A549 (cell line): ENCODE results near the gene ERCC5. TPM values are rescaled to one million over a fixed set of nuclear protein-coding genes. Genes with fewer than 3 reads are reported as not detected.

Source experiments
- BHLHE40 ChIP-seq: IDR thresholded peaks from 2 replicates; pipeline ENCODE4 v1.6.1; 2012; ENCODE audit warnings: low read depth, low read length, inconsistent platforms
- CBX2 ChIP-seq: fragments of 200-600 bp; sonication (generic); IDR thresholded peaks from 2 replicates; pipeline ENCODE4 v1.6.1; 2016; ENCODE audit warnings: low read depth, mild to moderate bottlenecking, borderline replicate concordance
- CBX8 ChIP-seq: fragments of 200-600 bp; sonication (generic); IDR thresholded peaks from 2 replicates; pipeline ENCODE4 v1.6.1; 2016
- CEBPB ChIP-seq, 2 experiments: fragments of >200 bp in 1 of 2; sonication (Bioruptor Twin) in 1 of 2; formaldehyde crosslinking in 1 of 2; IDR thresholded peaks; 2 replicates each; pipeline ENCODE4 v1.6.1; 2012 to 2016
- CHD2 ChIP-seq: fragments of 150-350 bp; IDR thresholded peaks from 2 replicates; pipeline ENCODE4 v1.6.1; 2014; ENCODE audit warnings: low read length; ENCODE audit not compliant: partially characterized antibody
- E2F6 ChIP-seq: IDR thresholded peaks from 2 replicates; pipeline ENCODE4 v1.6.1; 2012; ENCODE audit warnings: low read depth, borderline replicate concordance
- EHF ChIP-seq: fragments of 250-450 bp; sonication (Bioruptor Pico); IDR thresholded peaks from 2 replicates; pipeline ENCODE4 v1.5.0; 2020; ENCODE audit warnings: mild to moderate bottlenecking
- ELK1 ChIP-seq: fragments of 150-350 bp; IDR thresholded peaks from 2 replicates; pipeline ENCODE4 v1.6.1; 2014; ENCODE audit warnings: low read depth, mild to moderate bottlenecking, low read length
- EP300 ChIP-seq, 2 experiments: fragments of >200 bp; sonication (Bioruptor Twin); formaldehyde crosslinking; IDR thresholded peaks; 2 replicates in 1 of 2; 3 replicates in 1 of 2; pipeline ENCODE4 v1.6.1; 2016 to 2017
- ESRRA ChIP-seq: fragments of 150-350 bp; IDR thresholded peaks from 2 replicates; pipeline ENCODE4 v1.6.1; 2014; ENCODE audit warnings: mild to moderate bottlenecking, low read length, borderline replicate concordance
- FOSB ChIP-seq: fragments of 250-450 bp; sonication (Bioruptor Pico); IDR thresholded peaks from 2 replicates; pipeline ENCODE4 v1.5.0; 2020; ENCODE audit warnings: mild to moderate bottlenecking, moderate library complexity
- FOSL2 ChIP-seq, 2 experiments: fragments of 450-650 bp in 1 of 2; fragments of >200 bp in 1 of 2; sonication (Bioruptor Twin) in 1 of 2; formaldehyde crosslinking; IDR thresholded peaks; 2 replicates each; pipeline versions ENCODE4 v1.5.0 to v1.6.1; 2016 to 2020; ENCODE audit warnings: mild to moderate bottlenecking in 1 of 2, moderate library complexity in 1 of 2
- GATA3 ChIP-seq: IDR thresholded peaks from 2 replicates; pipeline ENCODE4 v1.6.1; 2012; ENCODE audit warnings: borderline replicate concordance
- HMGXB4 ChIP-seq: fragments of 250-450 bp; sonication (Bioruptor Pico); IDR thresholded peaks from 2 replicates; pipeline ENCODE4 v1.5.0; 2021; ENCODE audit warnings: mild to moderate bottlenecking, moderate library complexity, borderline replicate concordance
- HOXA7 ChIP-seq: fragments of 250-450 bp; sonication (Bioruptor Pico); IDR thresholded peaks from 2 replicates; pipeline ENCODE4 v1.5.0; 2020; ENCODE audit warnings: mild to moderate bottlenecking, moderate library complexity
- HOXB13 ChIP-seq: fragments of 250-450 bp; sonication (Bioruptor Pico); IDR thresholded peaks from 2 replicates; pipeline ENCODE4 v1.5.0; 2020; ENCODE audit warnings: low read depth, mild to moderate bottlenecking, moderate library complexity
- JUN ChIP-seq, 2 experiments: fragments of >200 bp; sonication (Bioruptor Twin); formaldehyde crosslinking; IDR thresholded peaks; 2 replicates in 1 of 2; 3 replicates in 1 of 2; pipeline ENCODE4 v1.6.1; 2016 to 2017
- KDM1A ChIP-seq: fragments of 200-600 bp; sonication (generic); IDR thresholded peaks from 2 replicates; pipeline ENCODE4 v1.6.1; 2016; ENCODE audit warnings: low read depth, mild to moderate bottlenecking
- MAFK ChIP-seq: fragments of 450-650 bp; IDR thresholded peaks from 2 replicates; pipeline ENCODE4 v1.6.1; 2014; ENCODE audit not compliant: partially characterized antibody
- MAZ ChIP-seq: fragments of 150-350 bp; IDR thresholded peaks from 2 replicates; pipeline ENCODE4 v1.6.1; 2014; ENCODE audit warnings: antibody characterized with exemption, low read depth, low read length, borderline replicate concordance
- MYC ChIP-seq: IDR thresholded peaks from 2 replicates; pipeline ENCODE4 v1.6.1; 2012; ENCODE audit warnings: mild to moderate bottlenecking, inconsistent platforms, low read length, improper control_type of control experiment, borderline replicate concordance
- NFE2L2 ChIP-seq: fragments of 150-350 bp; conservative IDR thresholded peaks from 2 replicates; pipeline ENCODE4 v1.6.1; 2014; ENCODE audit warnings: low read length
- NPAS2 ChIP-seq: fragments of 250-450 bp; sonication (Bioruptor Pico); IDR thresholded peaks from 2 replicates; pipeline ENCODE4 v1.8.0; 2022; ENCODE audit warnings: mild to moderate bottlenecking, moderate library complexity, borderline replicate concordance
- NR3C1 ChIP-seq: fragments of >200 bp; sonication (Bioruptor Twin); formaldehyde crosslinking; IDR thresholded peaks from 3 replicates; pipeline ENCODE4 v1.6.1; 2017
- PBX3 ChIP-seq: IDR thresholded peaks from 2 replicates; pipeline ENCODE4 v1.6.1; 2012
- PHF8 ChIP-seq: fragments of 200-600 bp; sonication (generic); IDR thresholded peaks from 2 replicates; pipeline ENCODE4 v1.6.1; 2016; ENCODE audit warnings: low read depth, mild to moderate bottlenecking, antibody characterized with exemption, moderate library complexity, borderline replicate concordance
- POLR2A ChIP-seq: IDR thresholded peaks from 2 replicates; pipeline ENCODE4 v1.6.1; 2012; ENCODE audit warnings: mild to moderate bottlenecking, low read length
- RAD21 ChIP-seq, 2 experiments: fragments of >200 bp in 1 of 2; sonication (Bioruptor Twin) in 1 of 2; formaldehyde crosslinking in 1 of 2; IDR thresholded peaks in 1 of 2; conservative IDR thresholded peaks in 1 of 2; 2 replicates in 1 of 2; 3 replicates in 1 of 2; pipeline ENCODE4 v1.6.1; 2012 to 2018; ENCODE audit warnings: inconsistent platforms in 1 of 2
- RFX5 ChIP-seq: fragments of 450-650 bp; IDR thresholded peaks from 2 replicates; pipeline ENCODE4 v1.7.1; 2014; ENCODE audit warnings: antibody characterized with exemption, mild to moderate bottlenecking, moderate library complexity
- RNF2 ChIP-seq: fragments of 200-600 bp; sonication (generic); IDR thresholded peaks from 2 replicates; pipeline ENCODE4 v1.6.1; 2016; ENCODE audit warnings: low read depth, mild to moderate bottlenecking, antibody characterized with exemption, moderate library complexity, borderline replicate concordance
- SMC3 ChIP-seq: fragments of >200 bp; sonication (Bioruptor Twin); formaldehyde crosslinking; IDR thresholded peaks from 3 replicates; pipeline ENCODE4 v1.6.1; 2018; ENCODE audit warnings: inconsistent platforms
- SREBF2 ChIP-seq: fragments of 450-650 bp; IDR thresholded peaks from 2 replicates; pipeline ENCODE4 v1.6.1; 2014; ENCODE audit warnings: mild to moderate bottlenecking, moderate library complexity
- TFCP2L1 ChIP-seq: fragments of 250-450 bp; sonication (Bioruptor Pico); IDR thresholded peaks from 2 replicates; pipeline ENCODE4 v1.5.0; 2021; ENCODE audit warnings: mild to moderate bottlenecking
- TP53 ChIP-seq: fragments of 250-450 bp; sonication (Bioruptor Pico); IDR thresholded peaks from 2 replicates; pipeline ENCODE4 v1.5.0; 2021; ENCODE audit warnings: mild to moderate bottlenecking, moderate library complexity
- USF2 ChIP-seq: fragments of 450-650 bp; IDR thresholded peaks from 2 replicates; pipeline ENCODE4 v1.6.1; 2014; ENCODE audit warnings: antibody characterized with exemption
- ZC3H11A ChIP-seq: fragments of 450-650 bp; IDR thresholded peaks from 2 replicates; pipeline ENCODE4 v1.6.1; 2014; ENCODE audit warnings: antibody characterized with exemption, mild to moderate bottlenecking
- ZFP36 ChIP-seq: fragments of 450-650 bp; IDR thresholded peaks from 2 replicates; pipeline ENCODE4 v1.6.1; 2014; ENCODE audit warnings: borderline replicate concordance; ENCODE audit not compliant: partially characterized antibody
- ZNF302 ChIP-seq: fragments of 250-450 bp; sonication (Bioruptor Pico); IDR thresholded peaks from 2 replicates; pipeline ENCODE4 v1.9.0; 2021; ENCODE audit warnings: inconsistent platforms, mild to moderate bottlenecking, moderate library complexity
- polyA plus RNA-seq, 4 experiments: library from polyadenylated mRNA; depleted of rRNA in 3 of 4; stranded (reverse); fragments of >200 nt; fragmentation: RNase III in 1 of 4; extraction: RNeasy Plus Mini Kit Qiagen cat#74134 plus additional on column Dnase treatment in 1 of 4; gene quantifications; 2 replicates in 3 of 4; 3 replicates in 1 of 4; pipeline ENCODE4 v1.2.3, GENCODE V29; 2011 to 2017

Gene ERCC5
- polyA plus RNA-seq, 2 of the 4 experiments (the other 2 are of a cell fraction): 19.3 to 24.4 TPM

GRCh38 chr13:102800145-102801041 is 45.4 kb upstream of the ERCC5 start (continued):
- no peak for TF ChIP-seq CEBPB (IDR thresholded peaks at IDR 0.05)
- TF ChIP-seq TFCP2L1: no peak
- no peak for TF ChIP-seq CHD2
- no peak for TF ChIP-seq NR3C1
- TF ChIP-seq HMGXB4: no peak
- TF ChIP-seq NPAS2 (CRISPR knock-in tag): no peak
- no peak for TF ChIP-seq ZFP36
- no peak for TF ChIP-seq ZNF302
- no peak for TF ChIP-seq MYC
- no peak for TF ChIP-seq SREBF2
- TF ChIP-seq MAZ: no peak
- TF ChIP-seq CBX8: no peak
- TF ChIP-seq EHF (CRISPR knock-in tag): no peak
- TF ChIP-seq CBX2: no peak
- TF ChIP-seq PHF8: no peak; the same call in 1 of the 2 replicates
- no peak for TF ChIP-seq KDM1A
- no peak for TF ChIP-seq GATA3
- no peak for TF ChIP-seq EP300 (IDR thresholded peaks at IDR 0.05)
- no peak for TF ChIP-seq BHLHE40
- no peak for TF ChIP-seq ELK1
- no peak for TF ChIP-seq ESRRA
- no peak for TF ChIP-seq TP53
- no peak for TF ChIP-seq MAFK
- TF ChIP-seq SMC3: peak; percentile 40; the same call in 1 of the 3 replicates
- TF ChIP-seq ZC3H11A: no peak
- TF ChIP-seq PBX3: no peak
- TF ChIP-seq HOXA7: no peak
- TF ChIP-seq FOSB: no peak
- TF ChIP-seq USF2: no peak
- peak; percentile 38 for TF ChIP-seq POLR2A
- peak in 1 of 2 experiments; percentile 36; a peak in 1 of 5 replicates for TF ChIP-seq JUN (IDR thresholded peaks at IDR 0.05)
- TF ChIP-seq HOXB13: no peak
- peak in 1 of 2 experiments; percentile 29; a peak in 1 of 5 replicates for TF ChIP-seq RAD21 (conservative IDR thresholded peaks at IDR 0.05 in 1 of 2, IDR thresholded peaks at IDR 0.05 in 1 of 2)
- no peak for TF ChIP-seq FOSL2 (IDR thresholded peaks at IDR 0.05)
- TF ChIP-seq FOSL2 (CRISPR knock-in tag; IDR thresholded peaks at IDR 0.05): no peak
- no peak; the same call in 1 of the 2 replicates for TF ChIP-seq E2F6
- TF ChIP-seq RNF2: no peak
- no peak for TF ChIP-seq RFX5
- no peak for TF ChIP-seq NFE2L2
